Suprapubic skin (tissue), 4 donors: ENCODE data around the gene FAAP20.

Source experiments
- POLR2A ChIP-seq, 2 donors: fragments of 450-650 bp; IDR thresholded peaks; one replicate each; pipeline ENCODE4 v1.6.1; 2017; ENCODE audit warnings: antibody characterized with exemption in 2 of 2, mild to moderate bottlenecking in 2 of 2, moderate library complexity in 2 of 2
- POLR2AphosphoS5 ChIP-seq, 3 donors: sonication (generic); formaldehyde crosslinking; IDR thresholded peaks; one replicate each; pipeline ENCODE4 v1.6.1; 2017; ENCODE audit warnings: antibody characterized with exemption in 3 of 3
- TF ChIP-seq, protein P1 (sequence below), 2 donors: fragments of 200-600 bp in 1 of 2; fragments of 450-650 bp in 1 of 2; sonication (generic) in 1 of 2; IDR thresholded peaks; one replicate each; pipeline ENCODE4 v1.5.1; 2016 to 2019; ENCODE audit warnings: antibody characterized with exemption in 2 of 2, mild to moderate bottlenecking in 1 of 2, moderate library complexity in 1 of 2

DNA sequence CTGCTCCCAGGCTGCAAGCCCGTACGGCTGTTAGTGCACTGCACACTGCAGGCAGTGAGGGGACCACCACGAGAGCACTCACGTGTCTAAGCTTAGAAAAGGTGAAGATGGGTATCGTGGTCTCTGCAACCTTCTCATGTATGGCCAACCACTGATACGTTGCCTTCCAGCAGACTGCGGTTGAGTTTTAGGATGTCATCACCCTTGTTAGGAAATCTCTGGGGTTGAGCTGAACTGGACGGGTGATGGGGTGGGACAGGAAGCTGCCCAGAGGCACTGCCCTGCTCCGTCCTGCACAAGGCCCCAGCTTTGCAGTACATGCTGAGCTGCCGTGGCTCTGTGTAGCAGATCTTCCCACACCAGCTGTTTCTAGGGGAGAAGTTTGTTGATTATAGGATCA lies 43.3 kb downstream of the FAAP20 start:
- TF ChIP-seq, protein P1, sequence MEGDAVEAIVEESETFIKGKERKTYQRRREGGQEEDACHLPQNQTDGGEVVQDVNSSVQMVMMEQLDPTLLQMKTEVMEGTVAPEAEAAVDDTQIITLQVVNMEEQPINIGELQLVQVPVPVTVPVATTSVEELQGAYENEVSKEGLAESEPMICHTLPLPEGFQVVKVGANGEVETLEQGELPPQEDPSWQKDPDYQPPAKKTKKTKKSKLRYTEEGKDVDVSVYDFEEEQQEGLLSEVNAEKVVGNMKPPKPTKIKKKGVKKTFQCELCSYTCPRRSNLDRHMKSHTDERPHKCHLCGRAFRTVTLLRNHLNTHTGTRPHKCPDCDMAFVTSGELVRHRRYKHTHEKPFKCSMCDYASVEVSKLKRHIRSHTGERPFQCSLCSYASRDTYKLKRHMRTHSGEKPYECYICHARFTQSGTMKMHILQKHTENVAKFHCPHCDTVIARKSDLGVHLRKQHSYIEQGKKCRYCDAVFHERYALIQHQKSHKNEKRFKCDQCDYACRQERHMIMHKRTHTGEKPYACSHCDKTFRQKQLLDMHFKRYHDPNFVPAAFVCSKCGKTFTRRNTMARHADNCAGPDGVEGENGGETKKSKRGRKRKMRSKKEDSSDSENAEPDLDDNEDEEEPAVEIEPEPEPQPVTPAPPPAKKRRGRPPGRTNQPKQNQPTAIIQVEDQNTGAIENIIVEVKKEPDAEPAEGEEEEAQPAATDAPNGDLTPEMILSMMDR (IDR thresholded peaks at IDR 0.05) = no peak
- no peak for TF ChIP-seq POLR2AphosphoS5 (IDR thresholded peaks at IDR 0.05)
- no peak for TF ChIP-seq POLR2A (IDR thresholded peaks at IDR 0.05)
